ENCODE data around the gene KMT2A.

DNA sequence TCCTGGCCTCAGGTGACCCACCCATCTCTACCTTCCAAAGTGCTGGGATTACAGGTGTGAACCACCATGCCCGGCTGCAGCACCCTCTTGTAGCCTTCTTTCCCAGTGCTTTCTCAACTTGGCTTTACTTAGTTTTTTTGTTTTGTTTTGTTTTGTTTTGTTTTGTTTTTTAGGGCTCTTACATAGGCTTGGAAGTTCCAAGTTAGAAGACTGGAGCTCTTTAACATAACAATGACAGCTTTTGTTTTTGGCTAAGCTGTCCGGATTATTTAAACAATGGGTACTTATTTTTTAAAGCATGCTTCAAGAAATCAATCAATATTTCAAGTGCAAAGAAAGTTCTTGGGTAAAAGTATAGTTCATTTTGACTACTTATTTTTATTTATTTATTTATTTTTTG lies 25.9 kb downstream of the KMT2A start:
- no peak for TF ChIP-seq MYC (IDR thresholded peaks at IDR 0.05; ENCODE audit: low read depth, low read length)
- TF ChIP-seq, protein P1, sequence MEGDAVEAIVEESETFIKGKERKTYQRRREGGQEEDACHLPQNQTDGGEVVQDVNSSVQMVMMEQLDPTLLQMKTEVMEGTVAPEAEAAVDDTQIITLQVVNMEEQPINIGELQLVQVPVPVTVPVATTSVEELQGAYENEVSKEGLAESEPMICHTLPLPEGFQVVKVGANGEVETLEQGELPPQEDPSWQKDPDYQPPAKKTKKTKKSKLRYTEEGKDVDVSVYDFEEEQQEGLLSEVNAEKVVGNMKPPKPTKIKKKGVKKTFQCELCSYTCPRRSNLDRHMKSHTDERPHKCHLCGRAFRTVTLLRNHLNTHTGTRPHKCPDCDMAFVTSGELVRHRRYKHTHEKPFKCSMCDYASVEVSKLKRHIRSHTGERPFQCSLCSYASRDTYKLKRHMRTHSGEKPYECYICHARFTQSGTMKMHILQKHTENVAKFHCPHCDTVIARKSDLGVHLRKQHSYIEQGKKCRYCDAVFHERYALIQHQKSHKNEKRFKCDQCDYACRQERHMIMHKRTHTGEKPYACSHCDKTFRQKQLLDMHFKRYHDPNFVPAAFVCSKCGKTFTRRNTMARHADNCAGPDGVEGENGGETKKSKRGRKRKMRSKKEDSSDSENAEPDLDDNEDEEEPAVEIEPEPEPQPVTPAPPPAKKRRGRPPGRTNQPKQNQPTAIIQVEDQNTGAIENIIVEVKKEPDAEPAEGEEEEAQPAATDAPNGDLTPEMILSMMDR (IDR thresholded peaks at IDR 0.05; ENCODE audit: low read depth, low read length), result no peak
- TF ChIP-seq, protein P2, sequence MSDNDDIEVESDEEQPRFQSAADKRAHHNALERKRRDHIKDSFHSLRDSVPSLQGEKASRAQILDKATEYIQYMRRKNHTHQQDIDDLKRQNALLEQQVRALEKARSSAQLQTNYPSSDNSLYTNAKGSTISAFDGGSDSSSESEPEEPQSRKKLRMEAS (IDR thresholded peaks at IDR 0.05; ENCODE audit: low read depth, low read length), result no peak

Measured in NB4 (cell line).